HUES64 (cell line): ENCODE results near the gene OCEL1.

Experiments used
- H3K27ac ChIP-seq: 2 replicates; pipeline ENCODE4 v1.7.0; 2013; ENCODE audit warnings: low read depth, low read length, inconsistent platforms
- H3K27me3 ChIP-seq: 2 replicates; pipeline ENCODE4 v1.6.1; 2013; ENCODE audit warnings: mild to moderate bottlenecking, low read length; ENCODE audit not compliant: insufficient read depth
- H3K36me3 ChIP-seq: 2 replicates; pipeline ENCODE4 v1.6.1; 2013; ENCODE audit warnings: mild to moderate bottlenecking, low read length; ENCODE audit not compliant: insufficient read depth
- H3K4me1 ChIP-seq: 2 replicates; pipeline ENCODE4 v1.6.1; 2013; ENCODE audit warnings: mild to moderate bottlenecking, low read length, moderate library complexity; ENCODE audit not compliant: insufficient read depth
- H3K4me3 ChIP-seq: 2 replicates; pipeline ENCODE4 v1.5.1; 2013; ENCODE audit warnings: mild to moderate bottlenecking, low read length, moderate library complexity
- H3K9ac ChIP-seq: 2 replicates; pipeline ENCODE4 v1.6.1; 2013; ENCODE audit warnings: mild to moderate bottlenecking, low read depth, low read length
- H3K9me3 ChIP-seq: 2 replicates; pipeline ENCODE4 v1.6.1; 2013; ENCODE audit warnings: low read depth, low read length; ENCODE audit not compliant: insufficient read depth
- WGBS: fragments of 150-250, 120-280 bp; methylation state at CpG from one replicate; pipeline ENCODE4 v1.1.7; 2013; ENCODE audit warnings: missing lambda C conversion rate; 5-methylcytosine and 5-hydroxymethylcytosine counted together

The OCEL1 gene

GRCh38 chr19:17195106-17195505 is 30.9 kb upstream of the OCEL1 start:
- WGBS: 95% methylated on average over 23 of the region's 23 CpGs
- Histone ChIP-seq H3K36me3 (peaks cover 73% of the 10 kb centered on the region), H3K9ac (no peak overlapping the region), H3K4me1 (no peaks in the 10 kb centered on the region), H3K4me3 (no peak overlapping the region), H3K27ac (no peak overlapping the region), H3K9me3 (no peaks in the 10 kb centered on the region), H3K27me3 (no peaks in the 10 kb centered on the region)

GRCh38 chr19:17196610-17197009 is 29.4 kb upstream of the OCEL1 start:
- Histone ChIP-seq H3K27me3 (no peaks in the 10 kb centered on the region), H3K4me1 (no peaks in the 10 kb centered on the region), H3K9me3 (no peaks in the 10 kb centered on the region), H3K27ac (no peak overlapping the region), H3K36me3 (peaks cover 74% of the 10 kb centered on the region), H3K4me3 (no peak overlapping the region), H3K9ac (no peak overlapping the region)
- 95% methylated on average over 7 of the region's 7 CpGs for WGBS

DNA sequence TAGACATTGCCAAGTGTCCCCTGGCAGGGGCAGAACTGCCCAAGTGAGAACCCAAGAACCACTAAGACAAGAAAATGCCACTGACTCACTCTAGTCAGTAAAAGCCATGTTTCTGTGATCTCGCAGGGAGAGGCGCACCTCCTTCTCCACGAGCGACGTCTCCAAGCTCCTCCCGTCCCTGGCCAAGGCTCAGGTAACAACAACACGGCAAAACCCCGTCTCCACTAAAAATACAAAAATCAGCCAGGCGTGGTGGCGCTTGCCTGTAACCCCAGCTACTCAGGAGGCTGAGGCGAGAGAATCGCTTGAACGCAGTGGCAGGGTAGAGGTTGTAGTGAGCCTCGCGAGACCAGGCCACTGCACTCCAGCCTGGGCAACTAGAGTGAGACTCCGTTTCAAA is 28.4 kb upstream of the OCEL1 start:
- Histone ChIP-seq H3K4me1 (no peaks in the 10 kb centered on the region), H3K36me3 (peaks cover 77% of the 10 kb centered on the region), H3K9ac (no peak overlapping the region), H3K27ac (no peak overlapping the region), H3K9me3 (no peaks in the 10 kb centered on the region), H3K4me3 (no peak overlapping the region), H3K27me3 (no peaks in the 10 kb centered on the region)
- WGBS: 93% methylated on average over 16 of the region's 16 CpGs

- Histone ChIP-seq H3K36me3 (peaks cover 63% of the 10 kb centered on the region), H3K9ac (no peak overlapping the region), H3K9me3 (no peaks in the 10 kb centered on the region), H3K27ac (no peak overlapping the region), H3K27me3 (no peaks in the 10 kb centered on the region), H3K4me1 (no peaks in the 10 kb centered on the region), H3K4me3 (no peak overlapping the region)
- 95% methylated on average over 16 of the region's 16 CpGs for WGBS
These were observed 25.5 kb upstream of the OCEL1 start for GRCh38 chr19:17200408-17201079.

DNA sequence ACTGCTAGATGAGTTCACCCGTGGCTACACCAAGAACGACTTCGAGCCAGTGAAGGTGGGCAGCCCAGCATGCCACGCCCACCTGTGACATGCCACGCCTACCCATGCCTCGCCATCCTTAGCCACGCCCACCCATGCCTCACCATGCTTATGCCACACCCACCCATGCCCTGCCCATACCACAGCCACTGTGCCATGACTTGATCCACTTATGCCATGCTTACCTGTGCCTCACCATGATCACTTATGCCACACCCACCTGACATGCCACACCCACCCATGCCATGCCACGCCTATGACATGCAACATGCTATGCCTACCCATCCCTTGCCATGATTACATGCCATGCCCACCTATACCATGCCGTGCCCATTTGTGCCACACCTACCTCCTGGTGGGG is 23.8 kb upstream of the OCEL1 start:
- WGBS: 88% methylated on average over 9 of the region's 9 CpGs
- Histone ChIP-seq H3K27ac (no peak overlapping the region), H3K36me3 (peaks cover 65% of the 10 kb centered on the region), H3K4me1 (no peaks in the 10 kb centered on the region), H3K27me3 (no peaks in the 10 kb centered on the region), H3K9ac (no peak overlapping the region), H3K4me3 (no peak overlapping the region), H3K9me3 (no peaks in the 10 kb centered on the region)

DNA sequence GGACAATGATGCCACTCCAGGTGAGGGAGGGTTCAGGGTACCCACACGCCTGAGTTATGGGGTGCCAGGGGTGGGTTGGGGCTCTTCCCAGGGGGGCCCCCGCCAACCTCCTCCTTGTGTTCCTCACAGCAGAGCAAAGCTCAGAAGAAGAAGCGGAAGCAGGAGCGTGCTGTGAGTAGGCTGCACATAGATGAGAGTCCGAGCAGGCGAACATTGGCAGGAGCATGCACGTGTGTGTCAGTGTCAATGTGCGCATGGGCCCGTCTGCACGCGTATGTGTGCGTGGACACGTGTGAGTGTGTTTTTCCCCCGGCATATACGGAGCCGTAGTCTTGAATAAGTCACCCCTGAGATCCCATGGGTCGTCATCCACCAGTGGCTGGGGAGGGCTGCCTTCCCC is 23.3 kb upstream of the OCEL1 start:
- Histone ChIP-seq H3K27me3 (no peaks in the 10 kb centered on the region), H3K36me3 (peaks cover 60% of the 10 kb centered on the region), H3K4me1 (no peaks in the 10 kb centered on the region), H3K9me3 (no peaks in the 10 kb centered on the region), H3K4me3 (no peak overlapping the region), H3K27ac (no peak overlapping the region), H3K9ac (no peak overlapping the region)
- 96% methylated on average over 17 of the region's 17 CpGs for WGBS

GRCh38 chr19:17205237-17206140 is 20.5 kb upstream of the OCEL1 start:
- H3K9me3 ChIP-seq: no peaks in the 10 kb centered on the region
- peaks cover 44% of the 10 kb centered on the region for H3K36me3 ChIP-seq
- H3K27me3 ChIP-seq: no peaks in the 10 kb centered on the region
- no peak overlapping the region for H3K27ac ChIP-seq
- H3K9ac ChIP-seq: no peak overlapping the region
- 90% methylated on average over 27 of the region's 27 CpGs for WGBS
- no peak overlapping the region for H3K4me3 ChIP-seq
- H3K4me1 ChIP-seq: peaks cover 4% of the 10 kb centered on the region; the same call in 1 of the 2 replicates

GRCh38 chr19:17206736-17207581 is 19.1 kb upstream of the OCEL1 start:
- Histone ChIP-seq H3K36me3 (peaks cover 36% of the 10 kb centered on the region), H3K27ac (no peak overlapping the region), H3K4me3 (no peak overlapping the region), H3K27me3 (no peaks in the 10 kb centered on the region), H3K9ac (no peak overlapping the region), H3K4me1 (peaks cover 4% of the 10 kb centered on the region; the same call in 1 of the 2 replicates), H3K9me3 (no peaks in the 10 kb centered on the region)
- 97% methylated on average over 24 of the region's 25 CpGs for WGBS

DNA sequence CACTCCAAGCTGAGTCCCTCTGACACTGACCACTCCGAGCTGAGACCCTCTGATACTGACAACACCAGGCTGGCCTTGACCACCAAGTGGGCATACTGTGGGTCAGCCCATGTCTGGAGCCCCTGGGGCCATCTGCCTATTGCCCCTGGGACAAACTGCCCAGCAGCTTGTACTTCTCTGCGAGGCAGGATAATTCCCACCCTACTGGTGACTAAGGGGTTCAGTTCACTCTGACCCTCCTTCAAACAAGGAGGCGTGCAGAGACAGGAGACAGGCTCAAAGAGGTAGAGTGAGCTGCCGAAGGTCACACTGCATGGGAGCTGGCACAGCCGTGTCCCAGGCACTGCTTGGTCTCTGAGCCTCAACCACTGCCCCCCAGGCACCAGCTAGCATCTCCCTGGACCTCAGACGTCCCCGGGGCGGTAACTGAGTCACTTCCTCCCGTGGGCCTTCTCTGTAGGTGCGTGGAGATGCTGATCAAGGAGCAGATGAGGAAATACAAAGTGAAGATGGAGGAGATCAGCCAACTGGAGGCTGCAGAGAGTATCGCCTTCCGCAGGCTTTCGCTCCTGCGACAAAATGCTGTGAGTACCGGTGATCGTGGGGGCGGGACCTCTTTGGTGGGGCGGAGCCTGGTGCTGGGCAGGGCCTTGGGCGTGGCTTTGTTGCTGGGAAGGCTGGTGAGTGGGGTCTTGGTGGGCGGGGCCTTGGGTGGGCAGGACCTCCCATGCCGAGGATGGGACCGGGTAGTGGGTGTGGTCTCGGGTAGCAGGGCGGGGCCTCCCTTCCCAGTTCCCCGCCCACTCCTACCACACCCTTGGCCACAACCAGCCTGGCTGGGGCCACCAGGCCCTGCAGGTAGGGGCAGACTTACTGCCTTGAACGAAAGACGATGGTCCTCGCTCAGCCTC is 16.6 kb upstream of the OCEL1 start:
- Histone ChIP-seq H3K4me3 (no peak overlapping the region), H3K36me3 (peaks cover 25% of the 10 kb centered on the region), H3K9ac (no peak overlapping the region), H3K27ac (0 out of 2 replicates have a peak overlapping the region, but pooled peaks have one; percentile 14), H3K4me1 (peaks cover 4% of the 10 kb centered on the region; the same call in 1 of the 2 replicates), H3K9me3 (no peaks in the 10 kb centered on the region), H3K27me3 (no peaks in the 10 kb centered on the region)
- 49% methylated on average over 24 of the region's 28 CpGs for WGBS

GRCh38 chr19:17210296-17210695 is 15.7 kb upstream of the OCEL1 start:
- Histone ChIP-seq H3K27ac (no peak overlapping the region), H3K27me3 (no peaks in the 10 kb centered on the region), H3K9ac (no peak overlapping the region), H3K4me1 (peaks cover 4% of the 10 kb centered on the region; the same call in 1 of the 2 replicates), H3K36me3 (peaks cover 23% of the 10 kb centered on the region), H3K9me3 (no peaks in the 10 kb centered on the region), H3K4me3 (no peak overlapping the region)
- WGBS: 96% methylated on average over 14 of the region's 14 CpGs
